ENCODE measurements around the gene DIAPH3.

DIAPH3 gene

DNA sequence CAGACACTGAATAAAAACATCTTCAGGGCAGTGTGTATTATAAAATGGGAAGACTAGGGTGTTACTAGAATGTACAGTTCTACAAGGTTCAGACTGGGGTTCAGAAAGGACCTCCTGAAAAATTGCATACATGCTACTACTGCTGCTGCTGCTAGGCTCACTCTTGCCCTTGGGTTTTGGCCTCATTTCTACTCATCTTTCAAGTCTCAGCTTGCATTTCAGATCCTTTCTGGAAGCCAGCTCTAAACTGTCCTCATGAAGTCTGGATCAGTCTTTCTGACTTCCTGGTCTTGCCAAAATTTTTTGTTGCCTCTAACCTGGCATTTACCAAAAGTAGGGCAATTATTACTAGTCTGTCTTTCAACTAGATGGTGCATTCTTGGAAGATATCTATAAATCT is 393.3 kb downstream of the DIAPH3 start:
- Histone ChIP-seq H3K79me2 (ENCODE audit: control insufficient read depth, low read length) (no peaks in the 10 kb centered on the region), H3K4me3 (ENCODE audit: low read length) (no peak overlapping the region), H3K27me3 (ENCODE audit: control insufficient read depth, low read length) (no peaks in the 10 kb centered on the region), H4K20me1 (ENCODE audit: control insufficient read depth, insufficient read depth, low read depth, low read length) (no peaks in the 10 kb centered on the region), H3K4me1 (ENCODE audit: control insufficient read depth, low read length) (no peaks in the 10 kb centered on the region), H3K36me3 (ENCODE audit: control insufficient read depth, low read length) (no peaks in the 10 kb centered on the region), H3K9me2 (replicated peaks; ENCODE audit: control insufficient read depth, low read length) (no peaks in the 10 kb centered on the region), H3F3A (ENCODE audit: control insufficient read depth, insufficient read depth) (no peaks in the 10 kb centered on the region), H3K9me3 (ENCODE audit: control insufficient read depth, insufficient read depth, low read length) (no peaks in the 10 kb centered on the region), H3K4me2 (ENCODE audit: low read length) (no peak overlapping the region), H3K27ac (ENCODE audit: low read depth, low read length) (no peak overlapping the region)
- TF ChIP-seq EZH2phosphoT487 (IDR thresholded peaks at IDR 0.05; ENCODE audit: borderline replicate concordance, low read length): no peak
- no peak for TF ChIP-seq CTCF (IDR thresholded peaks at IDR 0.05; ENCODE audit: low read depth, low read length, poor library complexity, severe bottlenecking)

- Histone ChIP-seq H3K4me2 (ENCODE audit: low read length) (no peak overlapping the region), H3K4me3 (ENCODE audit: low read length) (no peak overlapping the region), H3F3A (ENCODE audit: control insufficient read depth, insufficient read depth) (no peaks in the 10 kb centered on the region), H3K9me3 (ENCODE audit: control insufficient read depth, insufficient read depth, low read length) (no peaks in the 10 kb centered on the region), H3K27me3 (ENCODE audit: control insufficient read depth, low read length) (no peaks in the 10 kb centered on the region), H3K27ac (ENCODE audit: low read depth, low read length) (no peak overlapping the region), H3K79me2 (ENCODE audit: control insufficient read depth, low read length) (no peaks in the 10 kb centered on the region), H3K36me3 (ENCODE audit: control insufficient read depth, low read length) (no peaks in the 10 kb centered on the region), H3K9me2 (replicated peaks; ENCODE audit: control insufficient read depth, low read length) (no peaks in the 10 kb centered on the region), H4K20me1 (ENCODE audit: control insufficient read depth, insufficient read depth, low read depth, low read length) (no peaks in the 10 kb centered on the region), H3K4me1 (ENCODE audit: control insufficient read depth, low read length) (no peaks in the 10 kb centered on the region)
- TF ChIP-seq EZH2phosphoT487 (IDR thresholded peaks at IDR 0.05; ENCODE audit: borderline replicate concordance, low read length) (no peak), CTCF (IDR thresholded peaks at IDR 0.05; ENCODE audit: low read depth, low read length, poor library complexity, severe bottlenecking) (no peak)
These were observed 397.5 kb downstream of the DIAPH3 start for GRCh38 chr13:59766236-59766635.

- Histone ChIP-seq H3K27ac (ENCODE audit: low read depth, low read length) (no peak overlapping the region), H3K27me3 (ENCODE audit: control insufficient read depth, low read length) (no peaks in the 10 kb centered on the region), H3K4me3 (ENCODE audit: low read length) (no peak overlapping the region), H3K36me3 (ENCODE audit: control insufficient read depth, low read length) (no peaks in the 10 kb centered on the region), H3K79me2 (ENCODE audit: control insufficient read depth, low read length) (no peaks in the 10 kb centered on the region), H4K20me1 (ENCODE audit: control insufficient read depth, insufficient read depth, low read depth, low read length) (no peaks in the 10 kb centered on the region), H3F3A (ENCODE audit: control insufficient read depth, insufficient read depth) (no peaks in the 10 kb centered on the region), H3K4me2 (ENCODE audit: low read length) (no peak overlapping the region), H3K9me3 (ENCODE audit: control insufficient read depth, insufficient read depth, low read length) (no peaks in the 10 kb centered on the region), H3K9me2 (replicated peaks; ENCODE audit: control insufficient read depth, low read length) (no peaks in the 10 kb centered on the region), H3K4me1 (ENCODE audit: control insufficient read depth, low read length) (no peaks in the 10 kb centered on the region)
- TF ChIP-seq EZH2phosphoT487 (IDR thresholded peaks at IDR 0.05; ENCODE audit: borderline replicate concordance, low read length): no peak
- no peak for TF ChIP-seq CTCF (IDR thresholded peaks at IDR 0.05; ENCODE audit: low read depth, low read length, poor library complexity, severe bottlenecking)
These were observed 408.0 kb downstream of the DIAPH3 start for GRCh38 chr13:59755632-59756290.

Data from DOHH2 (cell line).